ENCODE measurements around the gene POLR3H. TPM values are rescaled to one million over a fixed set of nuclear protein-coding genes. Genes with fewer than 3 reads are reported as not detected.

The POLR3H gene
- total and polyA plus RNA-seq, 10 of the 15 experiments (the other 5 are each of a cell fraction or from before 2014, with no cell fraction given) = 3.5 to 62.7 (median 24.6) TPM

- ATAC-seq (no peak), FAIRE-seq (no peak), DNase-seq (ENCODE audit: low read depth, low spot score) (no peak)
- H3K27me3 ChIP-seq (replicated peaks in 1 of 2; ENCODE audit: control insufficient read depth in 2 of 2, insufficient read depth in 2 of 2, low read length in 1 of 2) = no peaks in the 10 kb centered on the region
- 79% methylated on average over 16 of the region's 16 CpGs for WGBS (ENCODE audit: insufficient coverage, insufficient replicate concordance, low lambda C conversion rate, missing lambda C conversion rate)
- no peaks in the 10 kb centered on the region for H3K79me2 ChIP-seq (ENCODE audit: control insufficient read depth, insufficient read depth, low read length)
- H3K27ac ChIP-seq (ENCODE audit: control insufficient read depth, insufficient read depth) = no peak overlapping the region
- no peak overlapping the region for H3K4me2 ChIP-seq (ENCODE audit: control insufficient read depth, insufficient read depth)
- ChIA-PET RAD21 (ENCODE audit: unreplicated experiment) (interaction anchor here (3.4 kb wide), 1 partner anchor 125 kb away, joined by 46 read pairs; no protein-coding TSS in a partner anchor), POLR2A (no interaction called here), CTCF (interaction anchor here (1.6 to 7.3 kb wide), 4 partner anchors 10 to 123 kb away, joined by 3 to 105 read pairs (median 15); partner anchors contain the start of gene PMM1), SMC1A (ENCODE audit: uncharacterized antibody, unreplicated experiment) (no interaction called here)
- no peaks in the 10 kb centered on the region for H3K9me3 ChIP-seq (replicated peaks; ENCODE audit: control insufficient read depth, insufficient read depth, low read length)
- H3K9ac ChIP-seq (ENCODE audit: control insufficient read depth, insufficient read depth, low read length) = no peak overlapping the region
- in situ Hi-C loops (cut with MboI) (no loop called here), intact Hi-C loops (cut with micrococcal nuclease; ENCODE audit: unreplicated experiment) (no loop called here)
- no peak overlapping the region for H3K4me3 ChIP-seq
- BruUV-seq (replicated peaks) = no TSS peak
- no peaks in the 10 kb centered on the region; the same call in 1 of the 2 replicates for H4K20me1 ChIP-seq (ENCODE audit: control insufficient read depth, insufficient read depth)
- peaks cover 51 to 71% of the 10 kb centered on the region in 2 experiments for H3K36me3 ChIP-seq (ENCODE audit: control insufficient read depth in 2 of 2, insufficient read depth in 2 of 2, low read length in 1 of 2)
- no peaks in the 10 kb centered on the region for H3K4me1 ChIP-seq (ENCODE audit: control insufficient read depth, insufficient read depth, low read length)
- H2AFZ ChIP-seq (ENCODE audit: control insufficient read depth, low read depth, low read length) = no peak overlapping the region
- no peak for TF ChIP-seq TCF3 (IDR thresholded peaks at IDR 0.05; ENCODE audit: borderline replicate concordance, insufficient read depth, low read depth, low read length)
- TF ChIP-seq CEBPZ (IDR thresholded peaks at IDR 0.05; ENCODE audit: low read depth, low read length) = no peak
- no peak for TF ChIP-seq E4F1 (IDR thresholded peaks at IDR 0.05; ENCODE audit: borderline replicate concordance, partially characterized antibody)
- TF ChIP-seq PRDM15 (CRISPR knock-in tag; IDR thresholded peaks at IDR 0.05) = no peak
- TF ChIP-seq ZZZ3 (IDR thresholded peaks at IDR 0.05; ENCODE audit: control insufficient read depth, insufficient read length, low read depth) = no peak
- TF ChIP-seq POLR2AphosphoS2 (IDR thresholded peaks at IDR 0.05; ENCODE audit: low read depth, low read length) = 0 out of 2 replicates have a peak, but pooled peaks have one; percentile 52
- TF ChIP-seq CHD4 (IDR thresholded peaks at IDR 0.05) = no peak
- TF ChIP-seq ATF3 (IDR thresholded peaks at IDR 0.05; ENCODE audit: borderline replicate concordance, extremely low read depth, low read depth, low read length) = no peak
- no peak for TF ChIP-seq RB1 (IDR thresholded peaks at IDR 0.05; ENCODE audit: borderline replicate concordance)
- TF ChIP-seq POLR2A (IDR thresholded peaks at IDR 0.05; ENCODE audit: low read depth, low read length) = peak; percentile 54
- no peak for TF ChIP-seq BMI1 (IDR thresholded peaks at IDR 0.05; ENCODE audit: borderline replicate concordance)
- no peak for TF ChIP-seq E2F4 (IDR thresholded peaks at IDR 0.05; ENCODE audit: low read depth, low read length)
These were observed 16.0 kb downstream of the POLR3H start for GRCh38 chr22:41528132-41528766.

Measured in GM12878 (cell line).